ENCODE data around the gene ZBTB5.

DNA sequence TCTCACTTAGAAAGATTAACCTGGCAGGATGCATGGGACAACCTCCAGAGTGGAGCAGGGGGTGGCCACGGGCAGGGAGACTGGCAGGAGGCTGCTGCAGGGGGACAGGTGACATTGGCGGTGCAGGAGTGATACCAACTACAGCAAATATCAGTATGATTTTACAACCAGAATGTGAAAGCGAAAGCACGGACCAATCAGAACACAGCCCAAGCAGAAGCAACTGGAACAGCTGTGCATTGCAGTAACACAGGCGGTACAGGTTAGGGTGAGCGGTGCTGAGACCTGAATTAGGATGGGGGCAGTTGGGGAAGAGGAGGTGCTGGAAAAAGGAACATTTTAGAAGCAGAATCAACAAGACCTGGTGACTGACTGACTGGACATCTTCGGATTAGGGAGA, 49.7 kb upstream of the ZBTB5 start:
- TF ChIP-seq, protein P1, sequence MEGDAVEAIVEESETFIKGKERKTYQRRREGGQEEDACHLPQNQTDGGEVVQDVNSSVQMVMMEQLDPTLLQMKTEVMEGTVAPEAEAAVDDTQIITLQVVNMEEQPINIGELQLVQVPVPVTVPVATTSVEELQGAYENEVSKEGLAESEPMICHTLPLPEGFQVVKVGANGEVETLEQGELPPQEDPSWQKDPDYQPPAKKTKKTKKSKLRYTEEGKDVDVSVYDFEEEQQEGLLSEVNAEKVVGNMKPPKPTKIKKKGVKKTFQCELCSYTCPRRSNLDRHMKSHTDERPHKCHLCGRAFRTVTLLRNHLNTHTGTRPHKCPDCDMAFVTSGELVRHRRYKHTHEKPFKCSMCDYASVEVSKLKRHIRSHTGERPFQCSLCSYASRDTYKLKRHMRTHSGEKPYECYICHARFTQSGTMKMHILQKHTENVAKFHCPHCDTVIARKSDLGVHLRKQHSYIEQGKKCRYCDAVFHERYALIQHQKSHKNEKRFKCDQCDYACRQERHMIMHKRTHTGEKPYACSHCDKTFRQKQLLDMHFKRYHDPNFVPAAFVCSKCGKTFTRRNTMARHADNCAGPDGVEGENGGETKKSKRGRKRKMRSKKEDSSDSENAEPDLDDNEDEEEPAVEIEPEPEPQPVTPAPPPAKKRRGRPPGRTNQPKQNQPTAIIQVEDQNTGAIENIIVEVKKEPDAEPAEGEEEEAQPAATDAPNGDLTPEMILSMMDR (conservative IDR thresholded peaks at IDR 0.05 in 1 of 2, IDR thresholded peaks at IDR 0.05 in 1 of 2; ENCODE audit: low read depth in 1 of 2, low read length in 2 of 2), result no peak
- no peak for TF ChIP-seq EZH2 (IDR thresholded peaks at IDR 0.05; ENCODE audit: low read length, missing control alignments)

All from fibroblast of lung (primary cell).